Measurements from ENCODE around the gene CKAP2.

DNA sequence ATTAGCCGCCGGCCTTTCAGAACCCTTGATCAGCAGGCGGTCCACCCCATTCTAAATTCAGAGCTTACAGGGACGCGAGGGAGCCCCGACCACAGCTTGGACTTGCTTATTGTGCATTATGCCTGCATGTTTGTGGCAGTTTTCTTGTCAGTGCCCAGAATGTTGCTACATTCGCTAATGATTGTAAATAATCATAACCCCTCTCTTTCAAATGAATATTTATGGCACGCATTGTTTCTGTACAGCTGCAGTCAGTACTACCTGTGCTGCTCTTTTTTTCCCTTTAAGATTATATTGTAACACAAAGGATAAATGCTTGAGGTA lies 4.5 kb upstream of the CKAP2 start:
- TF ChIP-seq CTCF (IDR thresholded peaks at IDR 0.05; ENCODE audit: low read depth, low read length) (no peak), EZH2phosphoT487 (IDR thresholded peaks at IDR 0.05; ENCODE audit: low read depth) (no peak)
